ENCODE measurements around the gene TPK1. TPM values are rescaled to one million over a fixed set of nuclear protein-coding genes. Genes with fewer than 3 reads are reported as not detected.

Gene TPK1
- total RNA-seq, 1 donor from 2014 or later = 7.3 TPM

GRCh38 chr7:144516729-144517525, 318.9 kb downstream of the TPK1 start:
- no peaks in the 10 kb centered on the region for H3K36me3 ChIP-seq (ENCODE audit: control insufficient read depth in 3 of 3, insufficient read depth in 3 of 3, low read length in 3 of 3)
- H3K9me3 ChIP-seq (ENCODE audit: control insufficient read depth in 3 of 3, low read length in 3 of 3) = no peaks in the 10 kb centered on the region
- H3K27me3 ChIP-seq (ENCODE audit: control insufficient read depth in 3 of 3, insufficient read depth in 3 of 3, low read length in 3 of 3) = no peaks in the 10 kb centered on the region
- peaks cover 0 to 2% (median 0%) of the 10 kb centered on the region in 3 donors for H3K4me1 ChIP-seq (ENCODE audit: control insufficient read depth in 3 of 3, insufficient read depth in 3 of 3, low read length in 3 of 3)
- no peak overlapping the region for H3K27ac ChIP-seq (ENCODE audit: low read depth, low read length)
- H3K4me3 ChIP-seq (ENCODE audit: low read length in 3 of 3) = no peak overlapping the region
- H3K9ac ChIP-seq (ENCODE audit: low read depth in 1 of 3, low read length in 3 of 3) = no peak overlapping the region

- no peak overlapping the region for H3K27ac ChIP-seq (ENCODE audit: low read depth, low read length)
- H3K9ac ChIP-seq (ENCODE audit: low read depth in 1 of 3, low read length in 3 of 3) = no peak overlapping the region
- H3K9me3 ChIP-seq (ENCODE audit: control insufficient read depth in 3 of 3, low read length in 3 of 3) = no peaks in the 10 kb centered on the region
- H3K27me3 ChIP-seq (ENCODE audit: control insufficient read depth in 3 of 3, insufficient read depth in 3 of 3, low read length in 3 of 3) = no peaks in the 10 kb centered on the region
- no peaks in the 10 kb centered on the region for H3K36me3 ChIP-seq (ENCODE audit: control insufficient read depth in 3 of 3, insufficient read depth in 3 of 3, low read length in 3 of 3)
- no peaks in the 10 kb centered on the region for H3K4me1 ChIP-seq (ENCODE audit: control insufficient read depth in 3 of 3, insufficient read depth in 3 of 3, low read length in 3 of 3)
- no peak overlapping the region for H3K4me3 ChIP-seq (ENCODE audit: low read length in 3 of 3)
Observed at GRCh38 chr7:144513334-144513733, 322.5 kb downstream of the TPK1 start.

- Histone ChIP-seq H3K27ac (ENCODE audit: low read depth, low read length) (no peak overlapping the region), H3K27me3 (ENCODE audit: control insufficient read depth in 3 of 3, insufficient read depth in 3 of 3, low read length in 3 of 3) (no peaks in the 10 kb centered on the region), H3K9ac (ENCODE audit: low read depth in 1 of 3, low read length in 3 of 3) (no peak overlapping the region), H3K4me3 (ENCODE audit: low read length in 3 of 3) (no peak overlapping the region), H3K9me3 (ENCODE audit: control insufficient read depth in 3 of 3, low read length in 3 of 3) (peaks cover 0 to 3% (median 0%) of the 10 kb centered on the region in 3 donors), H3K36me3 (ENCODE audit: control insufficient read depth in 3 of 3, insufficient read depth in 3 of 3, low read length in 3 of 3) (no peaks in the 10 kb centered on the region), H3K4me1 (ENCODE audit: control insufficient read depth in 3 of 3, insufficient read depth in 3 of 3, low read length in 3 of 3) (no peaks in the 10 kb centered on the region)
Observed at GRCh38 chr7:144510621-144511020, 325.2 kb downstream of the TPK1 start.

GRCh38 chr7:144508702-144509101, 327.2 kb downstream of the TPK1 start:
- H3K36me3 ChIP-seq (ENCODE audit: control insufficient read depth in 3 of 3, insufficient read depth in 3 of 3, low read length in 3 of 3) = no peaks in the 10 kb centered on the region
- H3K27ac ChIP-seq (ENCODE audit: low read depth, low read length) = no peak overlapping the region
- H3K4me1 ChIP-seq (ENCODE audit: control insufficient read depth in 3 of 3, insufficient read depth in 3 of 3, low read length in 3 of 3) = no peaks in the 10 kb centered on the region
- H3K9me3 ChIP-seq (ENCODE audit: control insufficient read depth in 3 of 3, low read length in 3 of 3) = peaks cover 0 to 3% (median 0%) of the 10 kb centered on the region in 3 donors
- H3K27me3 ChIP-seq (ENCODE audit: control insufficient read depth in 3 of 3, insufficient read depth in 3 of 3, low read length in 3 of 3) = no peaks in the 10 kb centered on the region
- H3K9ac ChIP-seq (ENCODE audit: low read depth in 1 of 3, low read length in 3 of 3) = no peak overlapping the region
- H3K4me3 ChIP-seq (ENCODE audit: low read length in 3 of 3) = no peak overlapping the region

GRCh38 chr7:144503215-144503614, 332.6 kb downstream of the TPK1 start:
- Histone ChIP-seq H3K27me3 (ENCODE audit: control insufficient read depth in 3 of 3, insufficient read depth in 3 of 3, low read length in 3 of 3) (no peaks in the 10 kb centered on the region), H3K9me3 (ENCODE audit: control insufficient read depth in 3 of 3, low read length in 3 of 3) (peaks cover 0 to 3% (median 0%) of the 10 kb centered on the region in 3 donors), H3K36me3 (ENCODE audit: control insufficient read depth in 3 of 3, insufficient read depth in 3 of 3, low read length in 3 of 3) (no peaks in the 10 kb centered on the region), H3K4me3 (ENCODE audit: low read length in 3 of 3) (no peak overlapping the region), H3K9ac (ENCODE audit: low read depth in 1 of 3, low read length in 3 of 3) (no peak overlapping the region), H3K4me1 (ENCODE audit: control insufficient read depth in 3 of 3, insufficient read depth in 3 of 3, low read length in 3 of 3) (no peaks in the 10 kb centered on the region), H3K27ac (ENCODE audit: low read depth, low read length) (no peak overlapping the region)

- no peaks in the 10 kb centered on the region for H3K36me3 ChIP-seq (ENCODE audit: control insufficient read depth in 3 of 3, insufficient read depth in 3 of 3, low read length in 3 of 3)
- H3K4me3 ChIP-seq (ENCODE audit: low read length in 3 of 3) = no peak overlapping the region
- H3K27ac ChIP-seq (ENCODE audit: low read depth, low read length) = no peak overlapping the region
- no peaks in the 10 kb centered on the region for H3K9me3 ChIP-seq (ENCODE audit: control insufficient read depth in 3 of 3, low read length in 3 of 3)
- H3K4me1 ChIP-seq (ENCODE audit: control insufficient read depth in 3 of 3, insufficient read depth in 3 of 3, low read length in 3 of 3) = no peaks in the 10 kb centered on the region
- H3K9ac ChIP-seq (ENCODE audit: low read depth in 1 of 3, low read length in 3 of 3) = no peak overlapping the region
- H3K27me3 ChIP-seq (ENCODE audit: control insufficient read depth in 3 of 3, insufficient read depth in 3 of 3, low read length in 3 of 3) = no peaks in the 10 kb centered on the region
Observed at GRCh38 chr7:144500225-144500624, 335.6 kb downstream of the TPK1 start.

- no peak overlapping the region for H3K9ac ChIP-seq (ENCODE audit: low read depth in 1 of 3, low read length in 3 of 3)
- H3K9me3 ChIP-seq (ENCODE audit: control insufficient read depth in 3 of 3, low read length in 3 of 3) = no peaks in the 10 kb centered on the region
- H3K4me1 ChIP-seq (ENCODE audit: control insufficient read depth in 3 of 3, insufficient read depth in 3 of 3, low read length in 3 of 3) = no peaks in the 10 kb centered on the region
- no peak overlapping the region for H3K4me3 ChIP-seq (ENCODE audit: low read length in 3 of 3)
- H3K27me3 ChIP-seq (ENCODE audit: control insufficient read depth in 3 of 3, insufficient read depth in 3 of 3, low read length in 3 of 3) = no peaks in the 10 kb centered on the region
- no peaks in the 10 kb centered on the region for H3K36me3 ChIP-seq (ENCODE audit: control insufficient read depth in 3 of 3, insufficient read depth in 3 of 3, low read length in 3 of 3)
- no peak overlapping the region for H3K27ac ChIP-seq (ENCODE audit: low read depth, low read length)
Observed at GRCh38 chr7:144497282-144497681, 338.6 kb downstream of the TPK1 start.

GRCh38 chr7:144494355-144494754, 341.5 kb downstream of the TPK1 start:
- no peak overlapping the region for H3K4me3 ChIP-seq (ENCODE audit: low read length in 3 of 3)
- no peaks in the 10 kb centered on the region for H3K36me3 ChIP-seq (ENCODE audit: control insufficient read depth in 3 of 3, insufficient read depth in 3 of 3, low read length in 3 of 3)
- no peak overlapping the region for H3K27ac ChIP-seq (ENCODE audit: low read depth, low read length)
- no peaks in the 10 kb centered on the region for H3K27me3 ChIP-seq (ENCODE audit: control insufficient read depth in 3 of 3, insufficient read depth in 3 of 3, low read length in 3 of 3)
- H3K9me3 ChIP-seq (ENCODE audit: control insufficient read depth in 3 of 3, low read length in 3 of 3) = no peaks in the 10 kb centered on the region
- H3K4me1 ChIP-seq (ENCODE audit: control insufficient read depth in 3 of 3, insufficient read depth in 3 of 3, low read length in 3 of 3) = no peaks in the 10 kb centered on the region
- H3K9ac ChIP-seq (ENCODE audit: low read depth in 1 of 3, low read length in 3 of 3) = no peak overlapping the region

- no peaks in the 10 kb centered on the region for H3K4me1 ChIP-seq (ENCODE audit: control insufficient read depth in 3 of 3, insufficient read depth in 3 of 3, low read length in 3 of 3)
Observed at GRCh38 chr7:144489504-144489903, 346.3 kb downstream of the TPK1 start.

GRCh38 chr7:144488977-144489376, 346.9 kb downstream of the TPK1 start:
- H3K4me1 ChIP-seq (ENCODE audit: control insufficient read depth in 3 of 3, insufficient read depth in 3 of 3, low read length in 3 of 3) = no peaks in the 10 kb centered on the region
- no peaks in the 10 kb centered on the region for H3K27me3 ChIP-seq (ENCODE audit: control insufficient read depth in 3 of 3, insufficient read depth in 3 of 3, low read length in 3 of 3)
- no peaks in the 10 kb centered on the region for H3K36me3 ChIP-seq (ENCODE audit: control insufficient read depth in 3 of 3, insufficient read depth in 3 of 3, low read length in 3 of 3)
- H3K4me3 ChIP-seq (ENCODE audit: low read length in 3 of 3) = no peak overlapping the region
- H3K27ac ChIP-seq (ENCODE audit: low read depth, low read length) = no peak overlapping the region
- H3K9ac ChIP-seq (ENCODE audit: low read depth in 1 of 3, low read length in 3 of 3) = no peak overlapping the region
- H3K9me3 ChIP-seq (ENCODE audit: control insufficient read depth in 3 of 3, low read length in 3 of 3) = no peaks in the 10 kb centered on the region

More at GRCh38 chr7:144489504-144489903, 346.3 kb downstream of the TPK1 start:
- no peaks in the 10 kb centered on the region for H3K9me3 ChIP-seq (ENCODE audit: control insufficient read depth in 3 of 3, low read length in 3 of 3)
- H3K36me3 ChIP-seq (ENCODE audit: control insufficient read depth in 3 of 3, insufficient read depth in 3 of 3, low read length in 3 of 3) = no peaks in the 10 kb centered on the region
- H3K4me3 ChIP-seq (ENCODE audit: low read length in 3 of 3) = no peak overlapping the region
- H3K27ac ChIP-seq (ENCODE audit: low read depth, low read length) = no peak overlapping the region
- no peak overlapping the region for H3K9ac ChIP-seq (ENCODE audit: low read depth in 1 of 3, low read length in 3 of 3)
- H3K27me3 ChIP-seq (ENCODE audit: control insufficient read depth in 3 of 3, insufficient read depth in 3 of 3, low read length in 3 of 3) = no peaks in the 10 kb centered on the region
